GM19193 (cell line): ENCODE measurements around the gene PHKB.

Experiments
- POLR2A ChIP-seq: IDR thresholded peaks from 4 replicates; pipeline ENCODE4 v1.6.1; 2011; ENCODE audit not compliant: insufficient read depth, insufficient read length; ENCODE audit errors: extremely low read depth

Gene PHKB

DNA sequence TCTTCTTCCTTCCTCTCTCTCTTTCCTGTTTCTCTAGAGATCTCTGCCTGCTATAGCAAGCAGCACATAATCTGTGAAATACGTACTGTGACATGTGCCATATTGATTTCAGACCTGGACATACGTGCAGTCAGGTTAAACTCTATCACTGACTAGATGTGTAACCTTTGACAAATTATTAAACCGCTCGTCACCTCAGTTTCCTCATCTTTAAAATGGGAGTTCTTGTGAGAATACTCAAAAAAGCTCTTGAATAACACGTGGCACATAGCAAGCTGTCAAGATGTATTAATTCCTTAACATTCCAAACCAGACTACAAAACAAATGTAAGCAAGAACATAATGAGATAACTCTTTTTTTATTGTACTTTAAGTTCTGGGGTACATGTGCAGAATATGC is 170.0 kb downstream of the PHKB start:
- no peak for TF ChIP-seq POLR2A

DNA sequence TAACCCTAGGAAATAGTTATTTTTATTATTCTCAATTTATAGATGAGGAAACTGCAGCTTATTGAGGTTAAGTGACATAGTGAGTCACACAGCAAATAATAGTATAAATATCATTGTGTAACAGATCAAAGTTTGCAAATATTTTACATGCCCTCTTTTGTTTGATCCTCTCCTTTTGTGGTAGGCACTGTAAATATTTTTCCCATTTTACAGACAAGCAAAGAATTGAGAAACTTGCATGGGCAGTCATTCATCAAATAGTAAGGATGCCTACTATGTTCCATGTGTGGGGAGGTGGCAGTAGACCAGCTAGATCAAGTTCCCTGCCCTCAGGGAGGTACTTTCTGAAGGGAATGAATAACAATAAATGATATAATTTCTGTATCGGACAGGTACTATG is 173.0 kb downstream of the PHKB start:
- no peak for TF ChIP-seq POLR2A

GRCh38 chr16:47634727-47635126 is 173.6 kb downstream of the PHKB start:
- TF ChIP-seq POLR2A: no peak

DNA sequence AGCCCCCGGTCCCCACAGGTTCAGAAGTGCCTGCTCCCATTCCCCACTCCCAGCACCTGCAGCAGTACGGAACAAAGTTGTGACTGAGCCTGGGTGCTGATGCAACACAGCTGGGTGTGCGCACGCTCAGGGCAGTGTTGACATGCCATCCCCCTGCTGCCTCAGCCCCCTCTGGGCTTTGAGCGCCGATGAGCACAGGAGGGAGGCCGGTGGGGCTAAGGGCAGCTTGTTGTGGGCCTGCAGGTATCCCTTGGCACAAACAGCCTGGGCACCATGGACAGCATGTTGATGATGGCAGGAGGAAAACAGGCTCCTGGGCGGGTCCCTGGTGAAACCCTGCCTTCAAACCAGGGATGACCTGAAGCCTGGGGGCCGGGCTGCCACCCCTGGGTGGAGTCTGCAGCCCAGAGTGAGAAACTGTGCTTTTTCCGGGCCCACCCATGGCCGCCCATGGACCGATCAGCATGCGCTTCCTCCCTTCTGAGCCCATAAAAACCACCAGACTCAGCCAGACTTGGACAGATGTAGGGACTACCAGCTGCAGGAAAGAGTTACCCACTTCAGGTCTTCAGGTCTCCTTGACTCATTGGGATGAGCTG is 175.5 kb downstream of the PHKB start:
- no peak for TF ChIP-seq POLR2A

DNA sequence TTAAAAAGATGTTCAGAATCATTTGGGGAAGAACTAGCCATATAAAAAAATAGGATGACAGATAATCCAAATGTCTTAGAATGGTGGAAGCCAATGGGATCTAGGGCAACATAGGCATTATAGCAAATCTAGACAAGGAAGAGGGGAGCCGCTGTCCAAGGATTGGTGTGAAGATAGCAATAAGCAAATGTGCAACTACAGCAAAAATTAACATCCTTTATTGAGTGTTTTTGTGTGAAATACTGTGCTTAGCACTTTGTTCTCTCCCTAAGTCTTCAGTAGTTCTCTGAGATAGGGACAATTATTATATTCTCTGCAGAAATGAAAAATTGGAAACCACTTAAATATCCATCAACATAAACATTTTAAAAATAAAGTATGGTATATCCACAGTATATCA is 177.0 kb downstream of the PHKB start:
- TF ChIP-seq POLR2A: no peak

DNA sequence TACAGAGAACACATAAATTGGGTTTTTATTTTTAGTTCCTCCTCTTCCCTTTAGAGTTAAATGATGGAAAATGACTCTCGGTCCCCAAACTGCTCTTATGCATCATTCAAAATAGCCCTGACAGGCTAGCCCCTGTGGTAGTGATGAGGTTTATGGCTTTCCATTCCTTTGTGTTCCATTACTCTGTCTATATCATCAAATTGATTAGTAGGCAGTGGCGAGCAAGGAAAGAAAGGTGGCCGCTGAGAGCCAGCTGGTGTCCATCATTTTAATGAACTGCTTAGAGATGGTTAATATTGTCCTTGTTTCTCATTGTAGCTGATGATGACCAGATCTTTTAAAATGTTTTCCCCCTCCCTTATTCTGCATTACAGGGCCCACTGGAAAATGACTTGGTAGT is 179.5 kb downstream of the PHKB start:
- TF ChIP-seq POLR2A: no peak

- TF ChIP-seq POLR2A: no peak
Measured at GRCh38 chr16:47643323-47644000, 182.3 kb downstream of the PHKB start.

GRCh38 chr16:47644166-47644565 is 183.0 kb downstream of the PHKB start:
- no peak for TF ChIP-seq POLR2A

GRCh38 chr16:47644661-47645060 is 183.5 kb downstream of the PHKB start:
- TF ChIP-seq POLR2A: no peak

GRCh38 chr16:47646914-47647313 is 185.8 kb downstream of the PHKB start:
- no peak for TF ChIP-seq POLR2A

GRCh38 chr16:47657032-47657431 is 195.9 kb downstream of the PHKB start:
- TF ChIP-seq POLR2A: no peak

DNA sequence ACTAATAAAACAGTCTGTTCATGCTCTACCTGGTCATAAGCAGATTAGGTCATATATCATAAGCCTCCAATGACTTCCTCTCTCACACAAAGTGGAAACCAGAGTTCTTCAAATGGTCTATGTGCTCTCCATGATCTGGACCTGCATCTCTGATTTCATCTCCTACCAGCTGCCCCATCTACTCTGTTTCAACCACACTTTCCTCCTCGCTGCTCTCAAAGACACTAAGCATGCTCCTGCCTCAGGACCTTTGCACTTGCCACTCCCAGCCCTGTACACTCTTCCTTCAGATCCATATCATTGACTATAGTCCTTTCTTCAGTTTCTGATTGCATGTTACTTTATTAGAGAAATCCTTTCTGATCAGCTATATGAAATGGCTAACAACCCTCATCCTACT is 196.8 kb downstream of the PHKB start:
- no peak for TF ChIP-seq POLR2A

- TF ChIP-seq POLR2A: no peak
Measured at GRCh38 chr16:47660540-47660939, 199.4 kb downstream of the PHKB start.

DNA sequence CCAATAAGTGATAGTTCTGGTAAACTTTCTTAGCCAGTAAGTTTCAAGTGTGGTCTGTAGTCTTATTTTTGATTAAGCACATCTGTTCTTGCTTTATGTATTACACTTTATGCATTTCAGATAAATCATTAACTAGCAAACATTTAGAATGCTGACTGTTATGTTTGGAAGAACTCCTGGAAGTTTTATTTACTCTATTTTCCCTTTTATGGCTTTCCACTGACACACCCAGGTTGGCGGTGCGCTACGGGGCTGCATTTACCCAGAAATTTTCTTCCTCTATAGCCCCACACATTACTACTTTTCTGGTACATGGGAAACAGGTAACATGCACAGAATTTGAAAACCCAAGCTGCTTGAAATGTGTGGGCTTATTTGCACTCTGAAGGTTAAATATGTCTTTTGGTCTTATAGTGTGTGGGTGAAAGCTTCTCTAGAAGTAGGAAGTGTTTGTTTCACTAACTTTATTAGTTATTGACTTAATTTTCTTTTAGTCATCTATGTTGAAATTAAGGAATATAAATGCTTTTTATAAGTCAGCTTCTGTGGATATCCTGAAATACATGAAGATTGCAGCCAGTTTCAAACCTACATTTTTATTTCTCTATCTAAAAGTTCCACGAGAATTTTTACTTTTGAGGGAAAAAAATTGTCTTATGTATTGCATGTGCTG is 203.7 kb downstream of the PHKB start:
- no peak for TF ChIP-seq POLR2A

- TF ChIP-seq POLR2A: no peak
Measured at GRCh38 chr16:47666434-47666833, 205.3 kb downstream of the PHKB start.

DNA sequence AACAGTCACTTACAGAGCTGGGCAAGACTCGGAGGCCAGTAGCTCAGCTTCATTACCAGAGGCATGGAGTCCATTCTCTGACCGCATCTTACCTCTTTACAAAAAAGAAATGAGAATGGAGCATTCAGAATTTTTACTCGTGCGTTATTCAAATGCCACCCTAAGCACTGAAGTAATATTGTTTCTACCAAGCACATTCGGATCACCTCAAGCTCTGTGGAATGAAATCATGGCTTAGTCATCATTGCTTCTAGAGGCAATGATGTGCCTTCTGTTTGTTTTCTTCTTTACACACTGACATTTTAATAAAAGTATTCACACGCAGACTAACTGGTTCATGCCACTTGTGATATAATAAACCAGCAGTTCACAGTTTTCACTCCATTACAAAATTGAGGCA is 206.8 kb downstream of the PHKB start:
- TF ChIP-seq POLR2A: no peak
